GM19239 (cell line): Measurements from ENCODE around the gene CLDN4.
"Not testable (repeated sequence)": the region's sequence is repeated elsewhere in the genome, so short reads cannot be mapped to it uniquely, and the experiment has no call there.

Experiments
- DNase-seq: peaks from one replicate; pipeline ENCODE4 v3.0.0; 2011; ENCODE audit warnings: low spot score; ENCODE audit not compliant: insufficient read length
- FAIRE-seq: peaks from 2 replicates; lab custom pipeline; 2011; peaks lifted over from hg19 to GRCh38; lab: Jason Lieb, UNC

CLDN4 gene

GRCh38 chr7:73830681-73831583 lies at the start of gene CLDN4:
Gene CLDN4, plus strand, starts transcription at chr7:73830996. Its CDS starts 206 bp downstream, at chr7:73831202.
- no peak for DNase-seq
- no peak for FAIRE-seq

GRCh38 chr7:73786588-73786987 lies 44.2 kb upstream of the CLDN4 start:
- no peak for DNase-seq
- no peak for FAIRE-seq

- DNase-seq, FAIRE-seq: not testable (repeated sequence)
Observed at GRCh38 chr7:73787786-73788048, 43.1 kb upstream of the CLDN4 start.

GRCh38 chr7:73789051-73789450 lies 41.7 kb upstream of the CLDN4 start:
- no peak for DNase-seq
- FAIRE-seq: no peak

GRCh38 chr7:73791170-73791690 lies 39.6 kb upstream of the CLDN4 start:
- FAIRE-seq: not testable (repeated sequence)

GRCh38 chr7:73795188-73795587 lies 35.6 kb upstream of the CLDN4 start:
- FAIRE-seq, DNase-seq: not testable (repeated sequence)

More at GRCh38 chr7:73791170-73791690, 39.6 kb upstream of the CLDN4 start:
- not testable (repeated sequence) for DNase-seq

GRCh38 chr7:73796656-73797055 lies 34.1 kb upstream of the CLDN4 start:
- not testable (repeated sequence) for DNase-seq, FAIRE-seq

- not testable (repeated sequence) for FAIRE-seq
Observed at GRCh38 chr7:73797176-73797575, 33.6 kb upstream of the CLDN4 start.

GRCh38 chr7:73799282-73800141 lies 31.3 kb upstream of the CLDN4 start:
- DNase-seq (no peak), FAIRE-seq (no peak)

More at GRCh38 chr7:73797176-73797575, 33.6 kb upstream of the CLDN4 start:
- DNase-seq: not testable (repeated sequence)

GRCh38 chr7:73801577-73801976 lies 29.2 kb upstream of the CLDN4 start:
- no peak for FAIRE-seq
- no peak for DNase-seq

GRCh38 chr7:73802459-73802858 lies 28.3 kb upstream of the CLDN4 start:
- FAIRE-seq: no peak

GRCh38 chr7:73809467-73809951 lies 21.3 kb upstream of the CLDN4 start:
- no peak for FAIRE-seq

More at GRCh38 chr7:73802459-73802858, 28.3 kb upstream of the CLDN4 start:
- DNase-seq: no peak

GRCh38 chr7:73810998-73811360 lies 19.8 kb upstream of the CLDN4 start:
- no peak for DNase-seq

More at GRCh38 chr7:73809467-73809951, 21.3 kb upstream of the CLDN4 start:
- no peak for DNase-seq

GRCh38 chr7:73811760-73812168 lies 19.0 kb upstream of the CLDN4 start:
- DNase-seq (peak; percentile 48), FAIRE-seq (peak; percentile 42)

More at GRCh38 chr7:73810998-73811360, 19.8 kb upstream of the CLDN4 start:
- no peak for FAIRE-seq

GRCh38 chr7:73812996-73813395 lies 17.8 kb upstream of the CLDN4 start:
- no peak for FAIRE-seq
- DNase-seq: no peak

GRCh38 chr7:73815436-73815835 lies 15.4 kb upstream of the CLDN4 start:
- DNase-seq: no peak
- no peak for FAIRE-seq

- FAIRE-seq (no peak), DNase-seq (no peak)
Observed at GRCh38 chr7:73817121-73817520, 13.7 kb upstream of the CLDN4 start.

- no peak for FAIRE-seq
- no peak for DNase-seq
Observed at GRCh38 chr7:73820013-73820412, 10.8 kb upstream of the CLDN4 start.

- not testable (repeated sequence) for DNase-seq, FAIRE-seq
Observed at GRCh38 chr7:73821597-73822285, 9.1 kb upstream of the CLDN4 start.
